BLaER1 (cell line): ENCODE data around the gene ZMYND11.
A peak's percentile ranks its signal among the peaks of the same experiment; 100 is the strongest.

Source experiments
- H3K27ac ChIP-seq: shearing (Covaris generic); formaldehyde crosslinking; 2 replicates; pipeline ENCODE4 v1.8.1; 2022
- H3K27me3 ChIP-seq: shearing (Covaris generic); formaldehyde crosslinking; 2 replicates; pipeline ENCODE4 v1.8.1; 2022
- H3K36me3 ChIP-seq: shearing (Covaris generic); formaldehyde crosslinking; 2 replicates; pipeline ENCODE4 v1.8.1; 2022
- H3K4me1 ChIP-seq: shearing (Covaris generic); formaldehyde crosslinking; 2 replicates; pipeline ENCODE4 v1.8.1; 2022
- H3K4me2 ChIP-seq: shearing (Covaris generic); formaldehyde crosslinking; 2 replicates; pipeline ENCODE4 v1.8.1; 2022
- H3K4me3 ChIP-seq: shearing (Covaris generic); formaldehyde crosslinking; 2 replicates; pipeline ENCODE4 v1.8.1; 2022
- H3K9ac ChIP-seq: shearing (Covaris generic); formaldehyde crosslinking; 2 replicates; pipeline ENCODE4 v1.8.1; 2022
- H3K9me3 ChIP-seq: shearing (Covaris generic); formaldehyde crosslinking; 2 replicates; pipeline ENCODE4 v1.8.1; 2022
- H4K20me1 ChIP-seq: shearing (Covaris generic); formaldehyde crosslinking; 2 replicates; pipeline ENCODE4 v1.8.1; 2022
- Cebpa-rat ChIP-seq: shearing (Covaris generic); IDR thresholded peaks from 2 replicates; pipeline ENCODE4 v1.8.1; 2022

Gene ZMYND11

GRCh38 chr10:129810-130209 is 5.4 kb upstream of the ZMYND11 start:
- Histone ChIP-seq H3K4me1 (peaks cover 21% of the 10 kb centered on the region), H3K9ac (no peak overlapping the region), H3K36me3 (no peaks in the 10 kb centered on the region), H3K9me3 (no peaks in the 10 kb centered on the region), H4K20me1 (no peaks in the 10 kb centered on the region), H3K4me2 (no peak overlapping the region), H3K4me3 (no peak overlapping the region), H3K27ac (no peak overlapping the region), H3K27me3 (no peaks in the 10 kb centered on the region; the same call in 1 of the 2 replicates)
- no peak for TF ChIP-seq Cebpa-rat

GRCh38 chr10:132946-133898 is 2.0 kb upstream of the ZMYND11 start:
- H4K20me1 ChIP-seq: peaks cover 21% of the 10 kb centered on the region
- H3K4me3 ChIP-seq: no peak overlapping the region
- TF ChIP-seq Cebpa-rat: no peak
- H3K4me2 ChIP-seq: peak overlapping the region; percentile 99
- no peak overlapping the region for H3K9ac ChIP-seq
- H3K9me3 ChIP-seq: no peaks in the 10 kb centered on the region
- peaks cover 23% of the 10 kb centered on the region for H3K4me1 ChIP-seq
- H3K27ac ChIP-seq: no peak overlapping the region
- no peaks in the 10 kb centered on the region; the same call in 1 of the 2 replicates for H3K27me3 ChIP-seq
- no peaks in the 10 kb centered on the region for H3K36me3 ChIP-seq

- no peaks in the 10 kb centered on the region for H3K9me3 ChIP-seq
- H3K9ac ChIP-seq: peak overlapping the region; percentile 98
- H3K4me3 ChIP-seq: peak overlapping the region; percentile 86
- H3K4me1 ChIP-seq: peaks cover 21% of the 10 kb centered on the region
- H4K20me1 ChIP-seq: peaks cover 34% of the 10 kb centered on the region
- TF ChIP-seq Cebpa-rat: no peak
- no peaks in the 10 kb centered on the region for H3K36me3 ChIP-seq
- H3K27ac ChIP-seq: peak overlapping the region; percentile 98
- H3K4me2 ChIP-seq: peak overlapping the region; percentile 99
- H3K27me3 ChIP-seq: no peaks in the 10 kb centered on the region; the same call in 1 of the 2 replicates
Measured at GRCh38 chr10:134247-135131, 766 bp upstream of the ZMYND11 start.

- TF ChIP-seq Cebpa-rat: no peak
Measured at GRCh38 chr10:135601-136464, 578 bp downstream of the ZMYND11 start.

GRCh38 chr10:136465-136762 is 1.2 kb downstream of the ZMYND11 start:
- Histone ChIP-seq H3K4me1 (peaks cover 24% of the 10 kb centered on the region), H3K4me3 (peak overlapping the region; percentile 86), H4K20me1 (peaks cover 53% of the 10 kb centered on the region), H3K9me3 (no peaks in the 10 kb centered on the region), H3K27me3 (no peaks in the 10 kb centered on the region; the same call in 1 of the 2 replicates), H3K9ac (peak overlapping the region; percentile 98), H3K36me3 (no peaks in the 10 kb centered on the region), H3K4me2 (peak overlapping the region; percentile 93), H3K27ac (peak overlapping the region; percentile 98)
- TF ChIP-seq Cebpa-rat: no peak

More at GRCh38 chr10:135601-136464, 578 bp downstream of the ZMYND11 start:
- no peaks in the 10 kb centered on the region for H3K36me3 ChIP-seq
- peak overlapping the region; percentile 98 for H3K9ac ChIP-seq
- no peaks in the 10 kb centered on the region for H3K9me3 ChIP-seq
- peaks cover 24% of the 10 kb centered on the region for H3K4me1 ChIP-seq
- no peaks in the 10 kb centered on the region; the same call in 1 of the 2 replicates for H3K27me3 ChIP-seq
- H4K20me1 ChIP-seq: peaks cover 48% of the 10 kb centered on the region
- peak overlapping the region; percentile 93 for H3K4me2 ChIP-seq
- peak overlapping the region; percentile 86 for H3K4me3 ChIP-seq
- peak overlapping the region; percentile 98 for H3K27ac ChIP-seq

GRCh38 chr10:137031-137430 is 1.8 kb downstream of the ZMYND11 start:
- H3K36me3 ChIP-seq: no peaks in the 10 kb centered on the region
- no peaks in the 10 kb centered on the region for H3K9me3 ChIP-seq
- TF ChIP-seq Cebpa-rat: no peak
- H3K9ac ChIP-seq: no peak overlapping the region
- peak overlapping the region; percentile 93 for H3K4me2 ChIP-seq
- H3K27me3 ChIP-seq: no peaks in the 10 kb centered on the region; the same call in 1 of the 2 replicates
- H4K20me1 ChIP-seq: peaks cover 60% of the 10 kb centered on the region
- H3K27ac ChIP-seq: no peak overlapping the region
- peaks cover 24% of the 10 kb centered on the region for H3K4me1 ChIP-seq
- no peak overlapping the region for H3K4me3 ChIP-seq

- no peak overlapping the region for H3K9ac ChIP-seq
- H3K4me3 ChIP-seq: no peak overlapping the region
- peaks cover 24% of the 10 kb centered on the region for H3K4me1 ChIP-seq
- no peak for TF ChIP-seq Cebpa-rat
- H4K20me1 ChIP-seq: peaks cover 65% of the 10 kb centered on the region
- H3K9me3 ChIP-seq: no peaks in the 10 kb centered on the region
- H3K36me3 ChIP-seq: no peaks in the 10 kb centered on the region
- H3K27ac ChIP-seq: no peak overlapping the region
- no peaks in the 10 kb centered on the region; the same call in 1 of the 2 replicates for H3K27me3 ChIP-seq
- H3K4me2 ChIP-seq: no peak overlapping the region
Measured at GRCh38 chr10:137606-138005, 2.4 kb downstream of the ZMYND11 start.

GRCh38 chr10:142371-142770 is 7.1 kb downstream of the ZMYND11 start:
- Histone ChIP-seq H3K27me3 (no peaks in the 10 kb centered on the region), H3K36me3 (peaks cover 8% of the 10 kb centered on the region; the same call in 1 of the 2 replicates), H3K4me2 (no peak overlapping the region), H3K27ac (no peak overlapping the region), H4K20me1 (peaks cover 74% of the 10 kb centered on the region), H3K9me3 (peaks cover 22% of the 10 kb centered on the region), H3K4me3 (no peak overlapping the region), H3K9ac (no peak overlapping the region), H3K4me1 (0 out of 2 replicates have a peak, but pooled peaks cover 3% of the 10 kb centered on the region)
- no peak for TF ChIP-seq Cebpa-rat

- peaks cover 38% of the 10 kb centered on the region for H3K9me3 ChIP-seq
- H3K4me2 ChIP-seq: no peak overlapping the region
- H3K36me3 ChIP-seq: peaks cover 35% of the 10 kb centered on the region
- no peak overlapping the region for H3K9ac ChIP-seq
- no peak overlapping the region for H3K4me3 ChIP-seq
- H3K27me3 ChIP-seq: no peaks in the 10 kb centered on the region
- H3K27ac ChIP-seq: no peak overlapping the region
- no peaks in the 10 kb centered on the region for H3K4me1 ChIP-seq
- H4K20me1 ChIP-seq: peaks cover 27% of the 10 kb centered on the region; the same call in 1 of the 2 replicates
- no peak for TF ChIP-seq Cebpa-rat
Measured at GRCh38 chr10:152915-153314, 17.7 kb downstream of the ZMYND11 start.
